ENCODE data around the gene DACT1.

Gene DACT1

GRCh38 chr14:58668848-58669480 is 31.2 kb downstream of the DACT1 start:
- DNase-seq: no peak

- DNase-seq: no peak
Observed at GRCh38 chr14:58669556-58670200, 31.9 kb downstream of the DACT1 start.

DNA sequence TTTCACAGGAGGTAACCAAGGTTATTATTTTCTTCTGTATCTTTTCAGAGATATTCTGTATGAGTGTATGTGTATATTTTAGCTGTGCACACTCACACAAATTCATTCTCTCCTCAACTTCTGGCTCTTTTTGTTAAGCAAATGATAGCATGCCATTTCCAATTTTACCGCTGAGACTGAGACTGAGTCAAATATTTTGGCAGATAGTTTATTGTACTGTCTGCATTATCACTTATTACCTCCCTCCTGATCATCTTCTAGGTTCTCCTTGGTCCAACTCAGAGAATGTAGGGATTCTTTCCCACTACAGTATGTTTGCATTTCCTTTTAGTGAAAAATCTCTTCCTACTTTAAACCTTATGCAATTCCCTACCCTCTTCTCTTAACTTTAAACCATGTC is 33.3 kb downstream of the DACT1 start:
- DNase-seq: no peak

DNA sequence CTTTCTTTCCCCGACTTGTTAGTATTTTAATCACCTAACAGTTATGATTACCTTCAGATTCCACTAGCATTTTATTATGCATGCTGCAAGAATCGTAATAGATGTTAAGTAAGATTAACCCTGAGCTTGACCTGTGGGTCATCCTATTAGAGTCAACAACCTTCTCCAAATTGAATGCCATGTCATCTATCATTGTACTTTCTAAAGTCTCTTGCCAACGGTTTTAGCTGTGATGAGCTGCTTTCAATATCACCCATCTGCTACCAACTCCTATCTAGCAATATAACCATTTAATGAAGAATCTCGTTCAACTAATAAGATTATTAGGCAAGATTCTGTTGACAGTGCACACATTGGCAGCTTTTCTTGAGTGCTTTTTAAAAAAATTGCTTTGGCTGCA is 33.7 kb downstream of the DACT1 start:
- DNase-seq: no peak

- DNase-seq: no peak
Observed at GRCh38 chr14:58673722-58674121, 36.0 kb downstream of the DACT1 start.

- no peak for DNase-seq
Observed at GRCh38 chr14:58677001-58677400, 39.2 kb downstream of the DACT1 start.

DNA sequence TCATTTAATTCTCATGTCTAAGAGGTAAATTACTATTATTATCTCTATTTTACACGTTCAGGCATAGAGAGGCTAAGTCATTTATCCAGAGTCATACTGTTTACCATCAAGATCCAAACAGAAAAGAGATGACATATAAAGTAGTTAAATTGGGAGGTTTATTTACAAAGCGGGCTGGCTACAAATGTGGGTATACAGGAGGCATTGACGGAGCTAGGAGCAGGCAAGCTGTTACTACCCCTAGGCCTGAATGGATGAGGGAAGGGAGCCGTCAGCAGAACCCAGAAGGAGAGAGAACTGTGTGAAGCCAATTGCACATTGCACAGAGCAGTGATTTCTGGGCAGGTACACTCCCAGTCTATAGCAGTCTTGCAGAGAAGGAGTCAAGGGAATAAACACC is 39.8 kb downstream of the DACT1 start:
- no peak for DNase-seq

- DNase-seq: no peak
Observed at GRCh38 chr14:58677996-58678395, 40.2 kb downstream of the DACT1 start.

GRCh38 chr14:58680698-58681097 is 42.9 kb downstream of the DACT1 start:
- DNase-seq: no peak

- DNase-seq: no peak
Observed at GRCh38 chr14:58687232-58687795, 49.6 kb downstream of the DACT1 start.

DNA sequence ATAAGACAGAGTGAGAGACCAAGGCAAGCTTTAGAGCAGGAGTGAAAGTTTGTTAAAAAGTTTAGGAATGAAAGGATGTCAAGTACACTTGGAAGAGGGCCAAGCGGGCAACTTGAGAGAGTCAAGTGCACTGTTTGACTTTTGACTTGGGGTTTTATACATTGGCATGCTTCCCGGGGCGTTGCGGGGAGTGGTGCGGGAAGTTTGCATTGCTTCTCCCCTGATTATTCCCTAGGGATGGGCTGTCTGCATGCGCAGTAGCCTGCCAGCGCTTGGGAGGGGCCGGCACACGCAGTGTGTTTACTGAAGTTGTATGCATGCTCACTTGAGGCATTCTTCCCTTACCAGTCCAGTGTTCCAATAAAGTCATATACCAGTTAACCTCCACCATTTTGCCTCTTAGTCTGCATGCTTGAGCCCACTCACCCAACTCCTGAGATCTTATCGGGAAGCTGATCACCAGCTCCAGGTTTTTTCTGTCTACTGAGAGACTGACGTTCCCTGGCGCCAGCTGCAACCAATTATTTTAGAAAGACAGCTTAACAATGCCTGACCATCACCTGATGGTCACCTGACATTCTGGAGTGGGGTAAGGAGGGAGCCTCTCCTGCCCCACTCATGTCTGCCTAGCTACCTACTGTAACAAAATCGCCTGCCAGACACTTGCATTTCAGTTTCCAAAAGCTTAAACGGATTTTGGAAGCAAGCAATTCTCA is 53.2 kb downstream of the DACT1 start:
- DNase-seq: no peak

DNA sequence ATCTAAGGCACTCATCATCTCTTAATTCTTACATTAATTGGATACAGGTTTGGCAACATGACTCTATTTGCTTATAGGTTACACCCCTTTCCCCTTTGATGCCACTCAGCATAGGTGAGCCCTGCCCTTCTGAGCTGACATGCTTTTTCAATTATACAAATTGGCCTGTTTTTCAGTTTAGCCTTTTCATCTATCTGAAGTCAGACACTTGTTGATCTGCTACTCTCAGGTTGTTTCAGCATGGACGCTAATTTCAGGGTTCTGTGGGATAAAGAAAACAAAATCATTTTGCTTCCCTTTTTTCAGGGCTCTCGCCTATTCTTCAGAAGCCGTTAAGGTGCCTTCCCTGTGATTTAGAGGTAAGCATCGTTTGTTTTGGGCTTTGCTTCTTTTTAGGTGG is 55.3 kb downstream of the DACT1 start:
- no peak for DNase-seq

DNA sequence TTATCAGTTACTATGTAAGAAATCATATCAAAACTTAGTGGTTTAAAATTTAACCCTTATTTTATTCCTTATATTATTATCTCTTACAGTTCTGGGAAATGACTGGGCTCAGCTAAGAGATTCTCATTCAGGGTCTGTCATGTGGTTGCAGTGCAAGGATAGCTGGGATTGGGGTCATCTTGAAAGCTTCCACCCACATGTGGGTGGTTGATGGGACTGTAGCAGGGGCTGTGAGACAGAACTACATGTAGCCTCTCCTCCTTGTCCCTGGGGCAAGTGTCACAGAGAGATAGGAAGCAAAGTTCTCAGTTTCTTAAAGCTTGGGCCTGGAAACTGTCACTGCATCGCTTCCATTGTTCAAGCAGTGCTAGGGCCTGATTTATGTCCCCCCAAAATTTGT is 57.8 kb downstream of the DACT1 start:
- DNase-seq: no peak

- DNase-seq: no peak
Observed at GRCh38 chr14:58697266-58697929, 59.6 kb downstream of the DACT1 start.

Data from CD4-positive, alpha-beta T cell treated with Interleukin-17A for 1 hour (primary cell).